ENCODE data around the gene ZNF276. TPM values are rescaled to one million over a fixed set of nuclear protein-coding genes. Genes with fewer than 3 reads are reported as not detected.

Gene ZNF276
- total RNA-seq, 4 donors from 2014 or later = 20.2 to 45.6 (median 36.6) TPM

- no peak for TF ChIP-seq CTCF (IDR thresholded peaks at IDR 0.05)
- DNase-seq (ENCODE audit: low spot score) (no peak), ATAC-seq (ENCODE audit: low FRiP score) (no peak)
Measured at GRCh38 chr16:89736554-89736953, 15.2 kb downstream of the ZNF276 start.

GRCh38 chr16:89737341-89738071, 16.2 kb downstream of the ZNF276 start:
- no peak for DNase-seq (ENCODE audit: low spot score)
- no peak for ATAC-seq (ENCODE audit: low FRiP score)
- no peak for TF ChIP-seq CTCF (IDR thresholded peaks at IDR 0.05)

- no peak for TF ChIP-seq CTCF (IDR thresholded peaks at IDR 0.05)
- DNase-seq (ENCODE audit: low spot score) (no peak), ATAC-seq (ENCODE audit: low FRiP score) (no peak)
Measured at GRCh38 chr16:89738072-89738377, 16.7 kb downstream of the ZNF276 start.

- DNase-seq (ENCODE audit: low spot score) (no peak), ATAC-seq (ENCODE audit: low FRiP score) (no peak)
- TF ChIP-seq CTCF (IDR thresholded peaks at IDR 0.05) = no peak
Measured at GRCh38 chr16:89738538-89739317, 17.4 kb downstream of the ZNF276 start.

GRCh38 chr16:89739383-89739782, 18.0 kb downstream of the ZNF276 start:
- ATAC-seq (ENCODE audit: low FRiP score) = no peak
- no peak for DNase-seq (ENCODE audit: low spot score)
- TF ChIP-seq CTCF (IDR thresholded peaks at IDR 0.05) = no peak

GRCh38 chr16:89741342-89742014, 20.1 kb downstream of the ZNF276 start:
- no peak for TF ChIP-seq CTCF (IDR thresholded peaks at IDR 0.05)
- ATAC-seq (ENCODE audit: low FRiP score) (no peak), DNase-seq (ENCODE audit: low spot score) (no peak)
